Choroid plexus epithelial cell (primary cell): ENCODE measurements around the gene EGFR.

Source experiments
- DNase-seq: peaks from one replicate; pipeline ENCODE4 v3.0.0-alpha.2; 2010; ENCODE audit warnings: low read depth
- H3K4me3 ChIP-seq: 2 replicates; pipeline ENCODE4 v1.5.1; 2011; ENCODE audit warnings: low read depth, mild to moderate bottlenecking, control low read depth, low read length, moderate library complexity
- CTCF ChIP-seq: conservative IDR thresholded peaks from 2 replicates; pipeline ENCODE4 v1.5.1; 2011; ENCODE audit warnings: low read depth, mild to moderate bottlenecking, control low read depth, inconsistent platforms, low read length, moderate library complexity

EGFR gene

DNA sequence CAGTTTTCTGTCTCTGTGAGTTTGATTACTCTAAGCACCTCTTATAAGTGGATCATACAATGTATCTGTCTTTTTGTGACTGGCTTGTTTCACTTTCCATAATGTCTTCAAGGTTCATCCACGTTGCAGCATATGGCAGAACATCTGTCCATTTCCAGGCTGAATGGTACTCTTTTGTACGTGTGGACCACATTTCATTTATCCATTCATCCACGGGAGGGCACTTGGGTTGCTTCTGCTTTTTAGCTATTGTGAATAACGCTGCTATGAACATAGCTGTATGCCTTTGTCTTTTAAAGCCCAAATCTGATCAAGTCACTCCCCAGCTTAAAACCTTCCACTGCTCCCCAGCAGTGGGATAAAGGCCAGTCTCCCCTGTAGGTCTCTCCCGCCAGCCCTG lies 31.5 kb downstream of the EGFR start:
- H3K4me3 ChIP-seq, result no peak overlapping the region
- peak; percentile 10 for TF ChIP-seq CTCF
- no peak for DNase-seq

DNA sequence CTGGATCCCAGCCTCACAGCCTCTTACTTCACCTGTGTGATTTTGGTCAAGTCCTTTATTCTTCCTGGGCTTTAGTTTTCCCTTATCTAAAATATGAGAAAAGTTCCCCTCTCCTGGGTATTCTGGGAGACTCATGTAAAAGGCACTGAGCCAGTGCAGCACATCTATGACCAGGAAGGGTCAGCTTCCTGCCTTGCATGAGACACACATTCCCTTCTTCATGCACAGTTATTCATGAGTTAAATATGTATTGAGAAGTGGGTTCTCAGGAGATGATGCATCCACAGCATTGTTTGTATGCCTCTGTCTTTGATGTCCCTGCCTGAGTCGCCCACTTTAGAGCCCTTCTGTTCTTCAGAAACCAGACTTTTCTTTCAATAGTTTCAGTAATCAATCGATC lies 33.3 kb downstream of the EGFR start:
- no peak for TF ChIP-seq CTCF
- DNase-seq, result peak; percentile 73
- no peak overlapping the region for H3K4me3 ChIP-seq

DNA sequence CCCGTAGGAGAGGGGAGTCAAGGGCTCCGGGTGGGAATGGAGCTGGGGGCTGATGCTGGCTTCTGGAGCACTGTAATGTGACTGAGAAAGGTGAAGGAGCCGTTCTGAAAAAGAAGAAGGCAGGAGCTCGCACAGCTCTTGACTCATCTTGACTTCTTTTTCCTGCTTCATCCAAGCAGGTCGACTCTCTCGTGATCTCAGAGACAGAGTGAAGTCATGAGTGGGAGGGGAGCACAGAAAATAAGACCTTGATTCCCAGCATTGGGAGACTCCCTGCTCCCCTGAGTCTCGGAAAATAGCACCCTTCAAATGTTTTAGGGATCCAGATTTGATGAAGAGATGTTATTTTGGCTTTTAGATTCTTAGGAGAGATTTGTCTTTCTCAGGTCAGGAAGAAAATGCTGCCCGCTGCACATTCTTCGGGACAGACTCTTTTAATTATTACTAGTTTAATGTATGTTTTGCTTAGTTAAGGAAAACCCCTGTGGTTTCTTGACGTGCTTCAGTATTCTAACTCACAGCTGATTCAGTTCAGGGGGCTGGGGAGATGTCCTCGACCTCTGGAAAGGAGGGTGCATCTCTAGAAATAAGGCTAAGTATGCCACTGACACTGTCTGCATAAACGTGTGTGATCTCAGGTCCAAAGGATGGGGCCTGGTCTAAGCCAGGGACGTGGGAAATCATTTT lies 34.1 kb downstream of the EGFR start:
- no peak for TF ChIP-seq CTCF
- H3K4me3 ChIP-seq, result no peak overlapping the region
- DNase-seq, result peak; percentile 72

- TF ChIP-seq CTCF, result no peak
- no peak for DNase-seq
Measured at GRCh38 chr7:55053651-55054571, 35.1 kb downstream of the EGFR start.

DNA sequence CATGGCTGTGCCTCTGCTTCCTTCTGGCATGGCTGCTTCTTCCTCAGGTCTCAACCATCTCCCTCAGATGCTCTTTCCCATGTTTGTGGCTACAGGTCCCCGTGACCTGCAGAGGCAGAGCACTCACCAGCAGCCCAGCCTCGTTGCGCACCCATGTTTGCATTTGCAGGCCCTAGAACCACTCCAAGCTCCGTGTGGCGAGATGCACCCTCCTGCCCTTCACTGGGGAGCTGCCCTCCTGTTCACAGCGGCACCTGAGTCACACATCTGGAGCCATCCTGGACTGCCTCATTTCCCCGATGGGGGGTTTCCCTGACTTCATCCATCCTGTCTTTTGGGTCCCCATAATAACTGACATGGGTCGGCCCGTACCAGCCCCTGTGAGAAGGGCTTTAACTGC lies 35.9 kb downstream of the EGFR start:
- TF ChIP-seq CTCF, result no peak
- no peak overlapping the region for H3K4me3 ChIP-seq
- DNase-seq, result no peak

More at GRCh38 chr7:55053651-55054571, 35.1 kb downstream of the EGFR start:
- H3K4me3 ChIP-seq, result no peak overlapping the region

- H3K4me3 ChIP-seq, result no peak overlapping the region
- DNase-seq, result peak; percentile 92
- no peak for TF ChIP-seq CTCF
Measured at GRCh38 chr7:55055479-55055878, 36.7 kb downstream of the EGFR start.

GRCh38 chr7:55056068-55056467 lies 37.3 kb downstream of the EGFR start:
- DNase-seq, result no peak

More at GRCh38 chr7:55056068-55056467, 37.3 kb downstream of the EGFR start:
- no peak for TF ChIP-seq CTCF
- no peak overlapping the region for H3K4me3 ChIP-seq
